Keratinocyte (primary cell): ENCODE data around the gene TCERG1L. TPM values are rescaled to one million over a fixed set of nuclear protein-coding genes. Genes with fewer than 3 reads are reported as not detected.

Experiments used
- DNase-seq: peaks from one replicate; pipeline ENCODE4 v3.0.0-alpha.2; 2011; ENCODE audit warnings: low read depth, missing footprints, low spot score
- FAIRE-seq: peaks from 2 replicates; lab custom pipeline; 2011; peaks lifted over from hg19 to GRCh38; lab: Jason Lieb, UNC
- H2AFZ ChIP-seq: 2 replicates; pipeline ENCODE4 v1.6.0; 2012; ENCODE audit warnings: low read length, control low read depth, inconsistent platforms; ENCODE audit not compliant: control insufficient read depth
- H3K27ac ChIP-seq: 2 replicates; pipeline ENCODE4 v1.5.1; 2011; ENCODE audit warnings: low read length; ENCODE audit not compliant: control insufficient read depth, insufficient read depth
- H3K27me3 ChIP-seq: 3 replicates; pipeline ENCODE4 v1.6.0; 2011; ENCODE audit warnings: low read length; ENCODE audit not compliant: control insufficient read depth, insufficient read depth; ENCODE audit errors: extremely low read depth
- H3K36me3 ChIP-seq, 2 experiments: 2 replicates in 1 of 2; 3 replicates in 1 of 2; pipeline ENCODE4 v1.5.1; 2011; ENCODE audit warnings: low read length in 2 of 2, mild to moderate bottlenecking in 1 of 2; ENCODE audit not compliant: control insufficient read depth in 2 of 2, insufficient read depth in 2 of 2; ENCODE audit errors: extremely low read depth in 1 of 2
- H3K4me1 ChIP-seq: 3 replicates; pipeline ENCODE4 v1.5.1; 2011; ENCODE audit warnings: low read length; ENCODE audit not compliant: control insufficient read depth, insufficient read depth; ENCODE audit errors: extremely low read depth
- H3K4me2 ChIP-seq: 3 replicates; pipeline ENCODE4 v1.6.0; 2011; ENCODE audit warnings: low read depth, low read length; ENCODE audit not compliant: control insufficient read depth, insufficient read depth; ENCODE audit errors: extremely low read depth
- H3K4me3 ChIP-seq, 3 experiments: fragments of 200-600 bp in 1 of 3; sonication (generic) in 1 of 3; 2 replicates in 2 of 3; 3 replicates in 1 of 3; pipeline ENCODE4 v1.5.1; 2011 to 2016; ENCODE audit warnings: low read length in 3 of 3, mild to moderate bottlenecking in 3 of 3, control low read depth in 2 of 3, inconsistent platforms in 1 of 3, low read depth in 1 of 3, mixed read lengths in 1 of 3, mixed run types in 1 of 3, moderate library complexity in 1 of 3; ENCODE audit not compliant: control insufficient read depth in 2 of 3, insufficient read depth in 2 of 3; ENCODE audit errors: extremely low read depth in 1 of 3
- H3K79me2 ChIP-seq: 2 replicates; pipeline ENCODE4 v1.6.0; 2012; ENCODE audit warnings: low read length; ENCODE audit not compliant: control insufficient read depth, insufficient read depth
- H3K9ac ChIP-seq: 3 replicates; pipeline ENCODE4 v1.6.0; 2011; ENCODE audit warnings: low read length; ENCODE audit not compliant: control insufficient read depth, insufficient read depth; ENCODE audit errors: extremely low read depth
- H3K9me1 ChIP-seq: 3 replicates; pipeline ENCODE4 v1.6.0; 2011; ENCODE audit warnings: low read length; ENCODE audit not compliant: control insufficient read depth, insufficient read depth; ENCODE audit errors: extremely low read depth
- H3K9me3 ChIP-seq: 2 replicates; pipeline ENCODE4 v1.5.1; 2012; ENCODE audit warnings: low read depth, low read length; ENCODE audit not compliant: control insufficient read depth
- H4K20me1 ChIP-seq: 3 replicates; pipeline ENCODE4 v1.6.0; 2011; ENCODE audit warnings: low read length; ENCODE audit not compliant: control insufficient read depth, insufficient read depth; ENCODE audit errors: extremely low read depth
- CTCF ChIP-seq, 3 experiments: IDR thresholded peaks in 1 of 3; conservative IDR thresholded peaks in 1 of 3; optimal IDR thresholded peaks in 1 of 3; 2 replicates in 2 of 3; 3 replicates in 1 of 3; pipeline versions ENCODE3 to v1.5.1; 2011; ENCODE audit warnings: low read length in 3 of 3, mild to moderate bottlenecking in 3 of 3, moderate library complexity in 2 of 3, control low read depth in 1 of 3, inconsistent platforms in 1 of 3; ENCODE audit not compliant: insufficient read depth in 2 of 3; ENCODE audit errors: extremely low read depth in 1 of 3
- EZH2 ChIP-seq: IDR thresholded peaks from one replicate; pipeline ENCODE4 v1.6.1; 2012; ENCODE audit warnings: inconsistent platforms, mild to moderate bottlenecking, low read length, moderate library complexity
- dilution Hi-C: fragments of 300-500 bp; cut with MboI; formaldehyde crosslinking; loops from one replicate; pipeline ENCODE4 v1.7.0; 2020; ENCODE audit warnings: low sequenced_read_pairs; ENCODE audit not compliant: extremely low pct_ligation_motif_present
- polyA plus RNA-seq, 5 experiments: library from polyadenylated mRNA; depleted of rRNA in 3 of 5; stranded (reverse) in 3 of 5; stranded (forward) in 1 of 5; unstranded in 1 of 5; fragments of >200 nt; gene quantifications; 1 replicate in 1 of 5; 2 replicates in 3 of 5; 3 replicates in 1 of 5; pipeline versions ENCODE4 v1.2.1 to v1.2.3, GENCODE V29; 2011 to 2012; ENCODE audit warnings: missing spikeins in 2 of 5, low read depth in 1 of 5, low replicate concordance in 1 of 5

TCERG1L gene
- polyA plus RNA-seq, 1 donor (not counting 4 experiments of a cell fraction or from before 2014, with no cell fraction given), result not detected

GRCh38 chr10:131061216-131061615 lies 250.3 kb downstream of the TCERG1L start:
- no peaks in the 10 kb centered on the region for H4K20me1 ChIP-seq
- H3K9me3 ChIP-seq, result peaks cover 4% of the 10 kb centered on the region
- no peaks in the 10 kb centered on the region for H3K4me1 ChIP-seq
- H3K36me3 ChIP-seq, result no peaks in the 10 kb centered on the region
- no peak overlapping the region for H3K4me2 ChIP-seq
- H3K79me2 ChIP-seq, result no peaks in the 10 kb centered on the region
- H3K27me3 ChIP-seq, result no peaks in the 10 kb centered on the region
- H3K9ac ChIP-seq, result no peak overlapping the region
- H3K27ac ChIP-seq, result no peak overlapping the region
- TF ChIP-seq EZH2 (no peak), CTCF (optimal IDR thresholded peaks at IDR 0.05 in 1 of 3, IDR thresholded peaks at IDR 0.05 in 1 of 3, conservative IDR thresholded peaks at IDR 0.05 in 1 of 3; ENCODE audit: extremely low read depth in 1 of 3, insufficient read depth in 2 of 3, low read length in 3 of 3) (no peak)
- no peak overlapping the region for H3K4me3 ChIP-seq
- FAIRE-seq (no peak), DNase-seq (no peak)
- no peaks in the 10 kb centered on the region for H3K9me1 ChIP-seq
- no peak overlapping the region for H2AFZ ChIP-seq
- dilution Hi-C loops, result no loop called here

- TF ChIP-seq CTCF (optimal IDR thresholded peaks at IDR 0.05 in 1 of 3, IDR thresholded peaks at IDR 0.05 in 1 of 3, conservative IDR thresholded peaks at IDR 0.05 in 1 of 3; ENCODE audit: extremely low read depth in 1 of 3, insufficient read depth in 2 of 3, low read length in 3 of 3), result no peak
- no peak for TF ChIP-seq EZH2
- Histone ChIP-seq H3K9ac (no peak overlapping the region), H3K27ac (no peak overlapping the region), H3K27me3 (no peaks in the 10 kb centered on the region), H3K4me1 (no peaks in the 10 kb centered on the region), H3K79me2 (no peaks in the 10 kb centered on the region), H3K4me2 (no peak overlapping the region), H2AFZ (no peak overlapping the region), H3K9me3 (peaks cover 4% of the 10 kb centered on the region), H3K36me3 (no peaks in the 10 kb centered on the region), H4K20me1 (no peaks in the 10 kb centered on the region), H3K9me1 (no peaks in the 10 kb centered on the region), H3K4me3 (no peak overlapping the region)
- FAIRE-seq (no peak), DNase-seq (no peak)
- dilution Hi-C loops, result no loop called here
Measured at GRCh38 chr10:131059881-131060280, 251.6 kb downstream of the TCERG1L start.
